HL-60 (cell line): ENCODE results near the gene MYO5B.

ENCODE experiments used
- DNase-seq, 2 experiments: peaks; one replicate each; pipeline ENCODE4 v3.0.0-alpha.2; 2010 to 2020; ENCODE audit warnings: low read depth in 1 of 2, low spot score in 1 of 2
- H3K27ac ChIP-seq: fragments of 250-450 bp; sonication (Bioruptor Pico); replicated peaks from 2 replicates; pipeline ENCODE4 v1.5.1; 2020; ENCODE audit warnings: mild to moderate bottlenecking, moderate library complexity
- H3K27me3 ChIP-seq: fragments of 250-450 bp; sonication (Bioruptor Pico); 2 replicates; pipeline ENCODE4 v1.5.1; 2021; ENCODE audit warnings: mild to moderate bottlenecking, moderate library complexity; ENCODE audit not compliant: insufficient read depth, poor library complexity, severe bottlenecking
- H3K4me3 ChIP-seq: replicated peaks from 2 replicates; pipeline ENCODE4 v1.5.1; 2011; ENCODE audit warnings: mild to moderate bottlenecking, control low read depth, low read length; ENCODE audit not compliant: insufficient read depth
- CTCF ChIP-seq: IDR thresholded peaks from one replicate; pipeline ENCODE4 v1.5.1; 2011; ENCODE audit warnings: low read length, control low read depth, inconsistent platforms; ENCODE audit not compliant: insufficient read depth
- GABPA ChIP-seq: IDR thresholded peaks from 2 replicates; pipeline ENCODE4 v1.6.1; 2012; ENCODE audit warnings: low read depth
- POLR2AphosphoS5 ChIP-seq: IDR thresholded peaks from 2 replicates; pipeline ENCODE4 v1.6.1; 2012; ENCODE audit warnings: low read depth
- REST ChIP-seq: IDR thresholded peaks from 2 replicates; pipeline ENCODE4 v1.6.1; 2012; ENCODE audit warnings: low read depth; ENCODE audit not compliant: insufficient replicate concordance
- SPI1 ChIP-seq: IDR thresholded peaks from 2 replicates; pipeline ENCODE4 v1.6.1; 2012; ENCODE audit warnings: low read depth, mild to moderate bottlenecking, borderline replicate concordance

The MYO5B gene

DNA sequence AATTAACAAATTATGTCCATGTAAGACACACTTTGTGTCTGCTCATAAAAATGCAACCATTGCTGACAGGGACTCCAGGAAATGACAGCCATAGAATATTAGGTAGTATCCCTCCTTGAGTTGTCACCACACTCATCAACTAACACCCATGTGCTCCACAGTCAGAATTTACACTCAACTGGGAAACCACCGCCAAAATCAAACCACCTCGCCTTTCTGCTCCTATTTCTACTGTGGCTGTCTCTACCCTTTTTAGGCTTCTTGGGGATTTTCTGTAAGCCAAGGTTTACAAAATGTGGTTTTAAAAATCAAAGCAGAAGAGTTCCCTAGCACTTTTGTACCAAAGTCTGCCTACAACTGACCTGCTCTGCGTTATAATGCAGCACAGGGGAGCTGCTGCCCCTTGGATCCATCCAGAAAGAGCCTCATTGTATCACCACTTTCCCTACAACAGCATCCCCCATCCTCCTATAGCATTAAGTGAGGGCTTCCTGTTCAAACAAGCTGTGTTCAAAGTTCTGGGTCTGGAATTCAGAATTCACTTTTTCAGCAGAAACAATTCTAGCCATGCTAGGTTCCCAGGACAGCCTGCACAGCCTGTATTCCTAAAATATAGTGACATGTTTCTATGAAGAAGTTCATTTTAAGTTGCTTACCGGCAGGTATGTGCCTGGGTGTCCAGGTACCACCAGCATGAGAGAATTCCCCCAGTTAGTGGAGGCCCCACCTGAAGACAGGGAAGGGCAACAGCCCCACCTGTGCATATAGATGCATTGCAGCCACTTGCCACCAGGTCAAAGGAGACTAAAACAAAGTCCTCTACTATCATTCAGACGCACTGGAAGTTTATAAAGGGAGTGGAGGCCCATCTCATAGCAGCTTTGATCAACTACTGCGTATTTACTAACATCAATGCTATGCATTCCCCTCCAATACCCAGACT, 104.3 kb downstream of the MYO5B start:
- Histone ChIP-seq H3K27me3 (no peaks in the 10 kb centered on the region), H3K4me3 (no peak overlapping the region), H3K27ac (no peak overlapping the region)
- TF ChIP-seq SPI1 (no peak), GABPA (no peak), CTCF (no peak), REST (no peak), POLR2AphosphoS5 (no peak)
- DNase-seq, result no peak

DNA sequence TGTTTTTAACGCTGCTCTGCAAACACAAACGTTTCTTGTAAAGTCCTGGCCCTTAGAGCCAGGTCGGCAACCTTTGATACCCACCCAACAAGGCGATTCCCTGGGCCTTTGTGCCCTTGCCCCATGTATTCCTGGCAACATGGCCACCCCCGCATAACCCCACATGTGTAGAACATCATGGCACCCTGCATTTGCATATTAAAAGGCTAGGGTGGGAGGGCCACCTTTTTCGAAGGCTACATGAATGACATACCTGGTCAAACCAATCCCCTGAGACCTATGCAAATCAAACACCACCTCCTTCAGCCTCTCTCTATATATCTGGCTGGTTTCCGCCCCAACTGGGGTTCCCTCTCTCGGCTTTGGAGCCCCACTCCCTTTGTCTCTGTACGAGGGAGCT, 105.2 kb downstream of the MYO5B start:
- TF ChIP-seq POLR2AphosphoS5, result no peak
- DNase-seq, result no peak
- H3K27ac ChIP-seq, result no peak overlapping the region
- H3K27me3 ChIP-seq, result no peaks in the 10 kb centered on the region
- H3K4me3 ChIP-seq, result no peak overlapping the region

- Histone ChIP-seq H3K27me3 (peaks cover 14% of the 10 kb centered on the region), H3K27ac (no peak overlapping the region), H3K4me3 (no peak overlapping the region)
- no peak for TF ChIP-seq SPI1
- no peak for TF ChIP-seq POLR2AphosphoS5
- TF ChIP-seq GABPA, result no peak
- TF ChIP-seq REST, result no peak
- TF ChIP-seq CTCF, result no peak
- no peak for DNase-seq
Observed at GRCh38 chr18:50083708-50084107, 111.2 kb downstream of the MYO5B start.

GRCh38 chr18:50080932-50081560, 113.9 kb downstream of the MYO5B start:
- Histone ChIP-seq H3K27me3 (peaks cover 17% of the 10 kb centered on the region), H3K4me3 (no peak overlapping the region)
- no peak for DNase-seq

More at GRCh38 chr18:50080932-50081560, 113.9 kb downstream of the MYO5B start:
- TF ChIP-seq CTCF (no peak), SPI1 (no peak), GABPA (no peak), POLR2AphosphoS5 (no peak), REST (no peak)
- no peak overlapping the region for H3K27ac ChIP-seq
